Stimulated activated CD4-positive, alpha-beta T cell treated with anti-CD3 and anti-CD28 coated beads, Interleukin-4, amount 100 ng/mL, for 48 hours (primary cell): ENCODE data around the gene MANEAL.
"Not testable (repeated sequence)": the region's sequence is repeated elsewhere in the genome, so short reads cannot be mapped to it uniquely, and the experiment has no call there.

Experiments used
- DNase-seq, 2 donors: peaks; one replicate each; pipeline ENCODE4 v3.0.0-alpha.2; 2020; ENCODE audit warnings: low read depth in 2 of 2

MANEAL gene, protein sequence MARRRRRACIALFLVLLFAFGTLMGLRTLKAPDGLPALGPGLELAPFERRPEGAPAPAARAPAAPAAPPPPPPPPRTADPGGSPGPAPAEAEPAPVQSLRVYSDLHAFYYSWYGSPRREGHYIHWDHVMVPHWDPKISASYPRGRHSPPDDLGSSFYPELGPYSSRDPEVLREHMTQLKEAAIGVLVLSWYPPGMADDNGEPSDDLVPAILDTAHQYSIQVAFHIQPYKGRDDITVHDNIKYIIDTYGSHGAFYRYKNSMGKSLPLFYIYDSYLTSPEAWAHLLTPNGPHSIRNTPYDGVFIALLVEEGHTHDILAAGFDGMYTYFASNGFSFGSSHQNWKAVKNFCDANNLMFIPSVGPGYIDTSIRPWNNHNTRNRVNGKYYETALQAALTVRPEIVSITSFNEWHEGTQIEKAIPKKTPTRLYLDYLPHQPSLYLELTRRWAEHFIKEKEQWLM

DNA sequence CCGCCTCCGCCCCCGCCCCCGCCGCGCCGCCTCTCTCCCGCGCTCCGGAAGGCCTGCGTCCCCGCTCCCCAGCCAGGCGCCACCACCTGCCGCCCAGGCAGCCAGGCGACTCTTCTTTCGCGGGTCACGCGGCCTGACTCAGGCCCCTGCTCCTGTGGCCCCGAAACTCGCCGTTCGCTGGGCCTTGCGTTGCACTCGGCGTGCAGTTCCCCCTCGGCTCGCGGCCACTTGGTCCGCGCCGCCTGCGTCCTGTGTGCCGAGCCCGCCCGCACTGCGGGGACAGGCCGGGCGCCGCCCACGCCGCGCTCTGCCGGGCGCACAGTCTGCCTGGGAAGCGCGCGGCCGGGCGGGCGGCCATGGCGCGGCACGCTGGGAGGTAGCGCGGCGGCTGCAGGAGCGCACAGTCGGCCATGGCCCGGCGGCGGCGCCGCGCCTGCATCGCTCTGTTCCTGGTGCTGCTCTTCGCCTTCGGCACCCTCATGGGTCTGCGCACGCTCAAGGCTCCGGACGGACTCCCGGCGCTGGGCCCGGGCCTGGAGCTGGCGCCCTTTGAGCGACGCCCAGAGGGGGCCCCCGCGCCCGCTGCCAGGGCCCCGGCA lies at the start of gene MANEAL:
Gene MANEAL, plus strand, starts transcription at position 75 of the 599 bp plus-strand sequence. Its CDS starts 336 bp downstream, at position 411.
- peak in 1 of 2 donors; percentile 18 for DNase-seq

DNA sequence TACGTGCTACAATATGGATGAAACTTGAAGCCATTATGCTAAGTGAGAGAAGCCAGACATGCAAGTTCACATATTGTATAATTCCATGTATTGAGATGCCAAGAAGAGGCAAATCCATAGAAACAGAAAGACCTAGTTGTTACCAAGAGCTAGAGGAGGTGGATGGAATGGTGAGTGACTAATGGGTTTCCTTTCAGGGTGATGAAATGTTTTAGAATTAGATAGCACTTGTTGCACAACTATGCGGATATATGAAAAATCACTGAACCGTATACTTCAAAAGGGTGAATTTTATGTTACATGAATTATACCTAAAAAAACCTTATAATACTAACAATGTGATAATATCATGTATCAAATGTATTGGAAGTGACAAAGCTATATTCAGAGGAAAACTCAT lies 46.8 kb upstream of the MANEAL start:
- DNase-seq = no peak

DNA sequence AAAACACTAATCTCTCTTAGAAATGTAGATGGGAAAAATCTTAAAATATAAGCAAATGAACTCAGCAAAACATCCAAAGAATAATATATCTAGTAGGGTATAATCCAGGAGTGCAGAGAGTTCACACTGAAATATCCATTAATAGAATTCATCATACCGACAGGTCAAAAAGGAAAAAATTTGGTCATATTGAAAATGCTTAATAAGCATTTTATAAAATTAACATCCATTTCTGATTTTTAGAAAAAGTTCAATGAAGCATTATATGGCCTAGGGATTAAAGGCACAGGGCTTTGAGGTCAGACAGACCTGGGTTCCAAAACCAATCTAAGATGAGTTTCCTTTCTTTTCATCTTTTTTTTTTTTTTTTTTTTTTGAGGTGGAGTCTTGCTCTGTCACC lies 45.1 kb upstream of the MANEAL start:
- DNase-seq = no peak

DNA sequence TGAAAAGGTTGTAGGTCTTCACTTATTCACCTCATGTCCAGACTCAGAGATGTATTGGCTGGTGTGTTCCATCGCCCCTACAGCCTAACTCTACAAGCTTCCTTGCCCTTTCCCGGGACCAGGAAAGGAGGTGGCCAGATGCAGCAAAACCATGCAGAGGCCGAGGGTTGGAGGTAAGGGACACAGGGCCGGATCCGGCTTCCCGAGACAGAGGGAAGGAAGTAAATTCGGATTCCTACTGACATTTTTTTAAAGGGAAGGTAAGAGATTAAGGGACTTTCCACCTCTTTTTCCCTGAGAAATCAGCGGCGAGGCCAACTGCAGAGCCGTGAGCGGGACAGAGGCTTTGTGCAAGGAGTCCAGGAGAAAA lies 41.4 kb upstream of the MANEAL start:
- DNase-seq = no peak

DNA sequence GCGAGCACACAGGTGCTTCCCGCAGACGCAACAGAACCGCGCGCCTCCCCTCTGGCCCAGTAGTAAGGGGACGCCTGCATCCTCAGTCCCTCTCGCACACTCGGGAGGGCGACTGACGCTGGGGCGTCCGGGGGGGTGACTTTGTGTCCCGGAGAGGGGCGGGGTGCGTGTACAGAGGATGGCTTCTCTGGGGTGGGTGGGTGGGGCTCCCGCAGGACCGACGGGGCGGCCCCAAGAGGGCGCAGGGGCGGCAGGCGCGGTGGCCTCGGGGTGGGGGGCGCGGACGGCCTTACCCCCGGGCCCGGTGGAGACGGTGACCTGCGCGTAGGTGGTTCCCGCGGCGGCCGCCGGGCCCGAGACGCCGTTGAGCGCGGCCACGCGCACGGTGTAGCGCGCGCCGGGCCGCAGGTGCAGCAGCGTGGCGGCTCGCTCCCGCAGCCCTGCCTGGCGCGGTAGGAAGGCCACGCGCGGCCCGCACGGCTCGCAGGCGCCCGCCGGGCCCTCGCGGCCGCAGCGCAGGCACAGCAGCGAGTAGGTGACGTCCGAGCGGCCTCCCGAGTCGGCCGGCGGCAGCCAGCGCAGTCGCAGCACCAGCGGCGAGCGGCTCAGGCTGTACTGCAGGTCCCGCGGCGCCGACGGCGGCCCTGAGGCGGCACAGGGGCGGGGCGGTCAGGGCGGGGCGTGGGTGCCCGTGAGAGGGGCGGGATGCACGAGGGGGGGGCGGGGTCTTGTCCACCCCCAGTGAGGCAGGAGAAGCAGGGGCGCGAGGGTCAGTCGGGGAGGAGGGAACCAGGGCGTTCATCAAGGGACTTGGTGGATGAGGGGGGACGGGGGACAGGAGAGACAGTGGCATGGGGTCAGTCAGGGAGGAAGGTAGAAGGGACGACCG lies 40.8 kb upstream of the MANEAL start:
- DNase-seq = peak in 1 of 2 donors; percentile 22

DNA sequence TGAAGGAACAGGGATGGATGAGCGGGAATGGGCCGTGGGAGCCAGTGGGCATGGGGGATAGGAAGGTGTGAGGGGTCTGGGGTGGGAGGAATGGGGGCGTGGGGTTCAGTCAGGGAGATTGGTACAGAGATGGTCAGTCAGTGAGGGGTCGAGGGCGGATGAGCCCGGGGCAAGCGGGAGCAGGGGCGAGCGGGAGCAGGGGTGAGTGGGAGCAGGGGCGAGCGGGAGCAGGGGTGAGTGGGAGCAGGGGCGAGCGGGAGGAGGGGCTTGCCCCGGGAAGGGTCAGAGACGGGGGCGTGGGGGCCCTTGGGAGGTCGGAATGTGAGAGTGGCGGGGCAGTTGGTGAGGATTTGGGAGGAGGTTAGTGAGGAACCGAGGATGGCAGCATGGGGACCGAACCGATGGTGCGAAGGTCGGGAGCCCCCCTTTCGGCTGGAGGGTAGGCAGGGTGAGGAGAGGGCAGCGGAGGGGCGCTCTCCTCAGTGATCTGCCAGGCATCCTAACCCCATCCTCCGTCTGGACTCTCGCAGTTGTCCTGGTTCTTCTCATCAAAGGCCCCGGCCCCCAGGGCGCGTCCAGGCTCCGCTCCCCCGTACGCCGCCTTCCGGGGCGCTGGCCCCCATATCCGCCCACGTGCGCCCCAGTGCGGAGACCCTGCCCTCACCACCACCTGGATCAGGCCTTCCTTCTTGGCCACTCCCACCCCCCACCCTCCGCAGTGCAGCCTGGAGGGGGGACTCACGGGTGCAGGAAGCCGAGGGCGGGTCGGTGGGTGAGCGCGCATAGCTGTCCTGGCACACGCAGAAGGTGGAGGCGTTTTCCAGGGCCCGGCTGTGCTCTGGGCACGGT lies 40.0 kb upstream of the MANEAL start:
- DNase-seq = no peak

DNA sequence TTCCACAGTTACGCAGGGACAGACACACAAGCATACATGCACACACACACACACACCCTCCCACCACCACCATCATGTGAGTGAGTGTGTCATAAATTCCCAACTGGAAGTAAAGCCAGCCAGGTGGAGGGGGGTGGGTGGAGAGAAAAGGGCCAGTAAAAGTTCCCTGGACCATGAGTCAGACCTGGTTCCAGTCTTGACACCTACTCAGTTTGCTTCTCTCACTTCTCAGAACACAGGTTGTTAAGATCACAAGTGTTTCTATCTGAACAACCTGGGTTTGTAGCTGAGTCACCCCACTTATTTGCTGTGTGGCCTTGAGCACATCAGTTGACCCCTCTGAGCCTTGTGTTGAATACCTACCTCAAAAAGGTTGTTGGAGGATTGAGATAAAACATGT lies 38.4 kb upstream of the MANEAL start:
- peak in 1 of 2 donors; percentile 23 for DNase-seq

DNA sequence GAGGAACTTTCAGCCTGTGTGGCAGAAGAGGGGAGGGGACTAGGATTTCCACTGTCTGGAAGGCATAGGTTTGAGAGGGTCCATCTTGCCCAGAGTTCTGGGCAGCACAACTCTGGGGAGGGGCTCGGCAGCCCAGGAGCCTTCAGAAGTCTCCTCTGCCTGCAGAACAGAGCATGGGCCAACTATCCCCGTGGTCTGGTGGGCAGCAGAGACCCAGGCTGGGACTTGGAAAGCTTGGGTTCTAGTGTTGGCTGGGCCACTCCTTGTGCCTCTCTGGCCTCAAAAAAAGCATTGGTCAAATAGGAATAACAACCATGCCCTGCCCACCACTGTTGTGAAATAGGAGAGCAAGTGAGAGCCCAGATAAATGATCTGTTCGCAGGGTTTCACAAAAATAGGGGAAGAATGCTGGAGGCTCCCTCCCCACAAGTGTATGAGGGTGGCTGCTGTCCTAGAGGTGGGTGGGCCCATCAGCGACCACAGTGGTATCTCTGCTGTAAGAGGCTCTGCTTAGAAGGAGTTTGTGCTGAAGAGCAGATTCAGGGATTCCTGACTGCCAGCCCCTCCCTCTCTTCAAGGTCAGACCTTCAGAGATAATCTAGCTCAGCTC lies 37.6 kb upstream of the MANEAL start:
- DNase-seq = no peak

DNA sequence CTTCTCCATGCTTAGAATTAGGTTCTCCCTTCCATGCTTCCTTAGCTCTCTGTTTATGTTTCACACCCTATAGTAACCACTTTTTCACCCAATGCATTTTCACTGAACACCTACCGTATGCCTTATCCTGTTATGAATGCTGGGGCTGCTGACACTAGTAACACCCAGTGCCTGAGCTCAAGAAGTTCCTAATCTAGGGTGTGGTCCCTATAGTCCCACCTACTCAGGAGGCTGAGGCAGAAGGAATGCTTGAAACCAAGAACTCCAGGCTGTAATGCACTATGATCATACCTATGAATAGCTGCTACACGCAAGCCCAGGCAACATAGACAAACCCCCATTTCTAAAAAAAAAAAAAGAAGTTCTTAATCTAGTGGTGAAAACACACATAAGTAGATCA lies 34.2 kb upstream of the MANEAL start:
- no peak for DNase-seq

DNA sequence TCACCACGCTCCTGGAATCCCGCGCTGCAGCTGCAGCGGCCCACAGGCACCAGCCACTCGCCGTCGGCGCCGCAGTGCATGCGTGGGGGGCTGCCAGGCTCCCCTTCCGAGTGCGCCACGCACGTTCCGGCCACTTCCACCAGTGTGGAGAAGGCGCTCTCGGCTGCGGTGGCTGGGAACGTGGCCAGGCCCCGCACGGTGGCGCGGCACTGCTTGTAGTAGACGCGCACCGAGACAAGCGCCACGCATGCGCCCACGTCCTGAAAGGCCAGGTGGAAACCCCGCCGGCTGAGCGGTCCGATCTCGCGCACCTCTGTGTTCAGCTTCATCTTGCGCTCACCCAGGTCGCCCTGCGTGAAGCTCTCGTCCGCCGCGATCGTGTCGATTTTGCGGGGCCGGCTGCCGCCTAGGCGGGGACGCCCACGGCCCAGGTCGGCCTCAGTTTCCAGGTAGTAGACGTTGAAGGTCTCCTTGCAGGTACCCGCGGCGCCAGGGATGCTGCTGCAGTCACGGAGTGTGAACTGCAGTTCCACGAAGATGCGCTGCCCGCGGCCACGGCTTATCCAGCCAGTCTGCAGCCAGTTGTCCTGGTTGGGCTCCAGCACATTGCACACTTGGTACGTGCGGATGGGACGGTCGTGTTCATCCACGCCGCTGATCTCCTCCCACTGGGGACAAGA lies 32.1 kb upstream of the MANEAL start:
- no peak for DNase-seq

DNA sequence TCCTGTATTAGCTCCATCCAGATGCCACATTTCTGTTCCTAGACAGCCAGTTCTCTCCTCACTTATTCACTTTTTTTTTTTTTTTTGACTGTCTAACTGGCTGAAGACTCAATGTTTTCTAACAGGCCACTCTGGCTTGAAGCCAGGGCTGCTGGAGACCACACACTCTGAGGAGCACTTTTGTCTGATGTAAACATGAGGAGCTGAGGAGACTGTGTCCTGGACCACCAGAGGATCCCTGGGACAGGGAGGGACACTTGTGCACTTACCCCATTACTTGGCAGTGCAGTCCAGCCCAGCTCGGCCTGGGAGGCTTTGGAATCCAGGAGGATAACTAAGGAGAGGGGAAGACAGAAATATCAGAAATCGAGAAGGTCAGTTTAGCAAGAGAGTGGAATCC lies 31.1 kb upstream of the MANEAL start:
- DNase-seq = no peak

DNA sequence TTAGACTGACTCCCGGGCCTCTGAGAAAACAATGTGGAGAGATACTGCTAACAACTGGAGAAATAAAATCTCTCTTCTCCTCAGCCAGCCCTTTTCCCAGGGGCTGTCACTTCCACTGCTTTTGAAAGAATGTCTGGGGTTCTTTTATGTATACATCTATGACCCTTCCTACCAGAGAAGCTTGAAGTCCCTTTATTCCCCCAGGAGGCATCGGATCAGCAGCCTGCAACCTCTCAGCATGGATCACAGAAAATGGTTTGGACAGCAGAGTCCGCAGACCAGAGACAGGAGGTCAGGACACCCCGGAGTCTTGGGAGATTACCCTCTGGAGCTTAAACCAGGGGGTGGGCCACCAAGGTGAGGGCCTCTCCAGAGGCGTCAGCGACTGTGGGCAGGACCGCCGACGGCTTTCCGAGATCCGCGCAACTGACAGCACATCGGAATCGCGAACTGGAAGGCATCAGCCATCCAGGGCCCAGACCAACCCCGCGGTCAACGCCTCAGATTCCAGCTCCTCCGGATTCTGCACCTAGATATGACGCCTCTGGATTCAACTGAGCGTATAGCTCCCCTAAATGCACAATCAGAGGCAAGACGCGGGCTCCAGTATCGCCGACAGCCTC lies 29.7 kb upstream of the MANEAL start:
- no peak for DNase-seq

DNA sequence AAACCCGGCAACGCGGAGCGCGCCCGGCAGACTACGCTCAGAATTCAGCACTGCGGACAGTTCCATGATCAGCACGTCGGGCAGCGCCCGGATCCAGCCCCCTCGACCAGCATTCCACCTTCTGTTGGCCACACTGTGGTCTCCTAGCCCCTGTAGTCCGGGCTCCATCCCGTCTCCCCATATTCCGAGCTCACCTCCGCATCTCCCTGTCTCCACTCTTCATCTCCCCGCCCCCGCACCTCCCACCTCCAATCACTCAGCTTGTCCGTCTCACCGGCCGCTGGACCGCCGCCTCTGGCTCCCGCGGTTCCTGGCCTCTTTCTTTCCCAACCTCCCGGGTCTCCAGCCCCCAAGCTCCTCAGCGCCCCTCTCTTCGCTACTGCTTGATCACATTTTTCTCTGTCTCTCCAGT lies 29.2 kb upstream of the MANEAL start:
- DNase-seq = peak; percentile 42 to 61

DNA sequence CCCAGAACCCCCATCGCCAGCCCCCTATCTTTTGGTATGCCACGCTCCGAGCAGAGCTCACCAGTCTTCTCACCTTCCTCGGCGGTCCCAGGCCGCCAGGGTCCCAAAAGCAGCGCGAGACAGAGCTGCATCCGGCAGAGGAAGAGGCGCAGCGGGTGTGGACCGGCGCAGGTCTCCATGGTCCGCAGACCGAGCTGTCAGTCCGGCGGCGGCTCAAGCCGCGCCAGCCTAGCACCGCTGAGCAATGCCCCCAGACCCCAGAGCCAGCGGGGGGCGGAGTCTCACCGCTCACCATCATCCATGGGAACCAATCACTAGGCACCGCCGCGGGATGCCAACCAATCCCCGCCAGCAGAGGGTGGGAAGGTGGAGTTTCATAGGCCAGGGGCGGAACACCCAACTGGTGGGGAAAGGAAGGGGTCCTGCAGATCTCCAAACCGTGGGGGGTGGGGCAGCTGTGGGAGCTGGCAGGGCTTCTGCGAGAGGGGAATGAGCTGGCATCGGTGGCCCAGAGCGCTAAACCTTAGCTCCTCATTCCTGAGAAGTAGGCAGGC lies 28.7 kb upstream of the MANEAL start, which contains the start of gene EPHA10:
Gene EPHA10, minus strand, starts transcription at position 233 of the 554 bp plus-strand sequence. Its CDS starts 54 bp downstream, at position 179.
- DNase-seq = no peak

DNA sequence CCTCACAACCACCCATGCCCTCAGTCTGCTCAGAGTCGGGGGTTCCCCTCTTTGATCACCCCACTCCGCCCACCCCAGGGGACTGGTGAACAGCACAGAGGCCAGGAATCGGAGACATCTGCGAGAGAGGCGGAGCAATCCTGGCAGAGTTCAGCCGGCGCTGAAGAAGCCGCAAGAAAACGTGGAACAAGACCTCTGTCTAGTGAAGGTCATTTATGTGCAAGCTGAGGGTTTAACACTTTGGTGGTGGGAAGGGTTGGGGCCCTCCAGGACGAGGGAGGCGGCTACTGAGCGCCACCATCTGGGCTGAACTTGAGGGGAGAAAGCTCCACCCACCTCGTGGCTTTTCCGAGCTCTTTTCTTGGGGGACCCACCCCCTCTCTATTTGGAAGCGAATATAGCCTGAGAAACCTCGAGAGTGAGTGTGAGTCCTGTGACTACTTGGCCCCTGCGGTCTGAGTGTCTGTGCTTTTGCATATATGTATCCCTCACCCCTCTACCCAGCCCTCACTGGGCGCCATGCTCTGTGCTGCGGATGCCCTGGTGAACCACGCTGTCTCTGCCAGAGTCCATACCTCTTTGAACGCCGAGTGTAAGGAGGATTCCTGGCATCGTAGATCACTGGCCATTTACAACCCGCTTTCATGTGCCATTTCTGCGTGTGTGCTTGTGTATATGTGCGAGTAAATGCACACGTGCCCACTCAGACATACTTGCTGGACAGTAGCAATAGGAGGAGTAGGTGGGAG lies 27.6 kb upstream of the MANEAL start:
- DNase-seq = no peak

DNA sequence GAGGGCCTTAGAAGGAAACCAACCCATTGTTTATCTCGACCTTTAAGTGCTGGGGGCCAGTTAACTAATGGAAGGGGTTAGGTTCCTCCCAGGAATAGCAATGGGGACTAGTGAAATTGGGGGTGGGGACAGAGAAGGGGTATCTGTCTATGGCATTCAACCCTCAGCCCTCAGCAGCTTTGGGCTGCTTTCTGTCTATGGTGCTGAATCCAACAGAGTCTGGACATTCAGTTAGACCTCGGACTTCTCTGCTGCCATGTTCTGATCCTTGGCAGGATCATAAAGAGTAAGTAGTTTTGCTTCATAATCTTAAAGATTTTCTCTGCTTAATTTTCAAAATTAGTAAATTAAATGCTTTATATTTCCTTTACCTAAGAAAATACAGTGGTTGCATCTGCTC lies 26.2 kb upstream of the MANEAL start:
- no peak for DNase-seq

DNA sequence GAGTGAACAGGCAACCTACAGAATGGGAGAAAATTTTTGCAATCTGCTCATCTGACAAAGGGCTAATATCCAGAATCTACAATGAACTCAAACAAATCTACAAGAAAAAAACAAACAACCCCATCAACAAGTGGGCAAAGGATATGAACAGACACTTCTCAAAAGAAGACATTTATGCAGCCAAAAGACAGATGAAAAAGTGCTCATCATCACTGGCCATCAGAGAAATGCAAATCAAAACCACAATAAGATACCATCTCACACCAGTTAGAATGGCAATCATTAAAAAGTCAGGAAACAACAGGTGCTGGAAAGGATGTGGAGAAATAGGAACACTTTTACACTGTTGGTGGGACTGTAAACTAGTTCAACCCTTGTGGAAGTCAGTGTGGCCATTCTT lies 22.2 kb upstream of the MANEAL start:
- DNase-seq = not testable (repeated sequence)

DNA sequence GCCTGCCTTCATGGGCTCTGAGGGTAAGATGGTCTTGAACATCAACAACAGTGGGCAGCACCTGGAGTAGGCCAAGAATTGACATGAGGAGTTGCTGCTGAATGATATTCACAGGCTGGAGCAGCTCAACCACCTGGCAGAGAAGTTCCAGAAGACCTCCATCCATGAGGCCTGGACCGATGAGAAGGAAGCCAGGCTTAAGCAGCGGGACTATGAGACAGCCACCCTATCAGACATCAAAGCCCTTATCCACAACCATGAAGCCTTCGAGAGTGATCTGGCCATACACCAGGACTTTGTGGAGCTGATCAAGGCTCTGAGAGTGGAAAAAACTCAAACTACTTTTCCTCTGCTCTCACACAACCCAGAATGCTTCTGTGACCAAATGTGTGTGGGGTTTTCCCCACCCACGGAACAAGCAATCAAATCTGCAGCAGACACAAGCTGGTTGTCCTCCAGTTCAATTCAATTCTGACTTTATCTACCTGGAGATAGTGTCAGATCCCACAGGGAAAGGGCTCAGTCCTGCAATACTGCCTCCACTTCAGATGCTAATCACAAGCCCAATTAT lies 16.6 kb upstream of the MANEAL start:
- no peak for DNase-seq
